GM06990 (cell line): ENCODE results near the gene GLG1.

ENCODE experiments used
- DNase-seq: peaks from one replicate; pipeline ENCODE4 v3.0.0-alpha.2; 2011; ENCODE audit not compliant: insufficient read length; ENCODE audit errors: extremely low read depth
- H3K27me3 ChIP-seq: replicated peaks from 2 replicates; pipeline ENCODE4 v1.6.0; 2011; ENCODE audit warnings: low read length; ENCODE audit not compliant: control insufficient read depth, insufficient read depth
- H3K36me3 ChIP-seq: 2 replicates; pipeline ENCODE4 v1.5.1; 2011; ENCODE audit warnings: low read length; ENCODE audit not compliant: control insufficient read depth, insufficient read depth
- H3K4me3 ChIP-seq: replicated peaks from 2 replicates; pipeline ENCODE4 v1.5.1; 2011; ENCODE audit warnings: low read depth, mild to moderate bottlenecking, control low read depth, low read length
- TF ChIP-seq, protein P1 (sequence below): IDR thresholded peaks from 2 replicates; pipeline ENCODE4 v1.5.1; 2011; ENCODE audit warnings: low read length, control low read depth, mild to moderate bottlenecking, inconsistent platforms; ENCODE audit not compliant: insufficient read depth, poor library complexity, severe bottlenecking

GLG1 gene

DNA sequence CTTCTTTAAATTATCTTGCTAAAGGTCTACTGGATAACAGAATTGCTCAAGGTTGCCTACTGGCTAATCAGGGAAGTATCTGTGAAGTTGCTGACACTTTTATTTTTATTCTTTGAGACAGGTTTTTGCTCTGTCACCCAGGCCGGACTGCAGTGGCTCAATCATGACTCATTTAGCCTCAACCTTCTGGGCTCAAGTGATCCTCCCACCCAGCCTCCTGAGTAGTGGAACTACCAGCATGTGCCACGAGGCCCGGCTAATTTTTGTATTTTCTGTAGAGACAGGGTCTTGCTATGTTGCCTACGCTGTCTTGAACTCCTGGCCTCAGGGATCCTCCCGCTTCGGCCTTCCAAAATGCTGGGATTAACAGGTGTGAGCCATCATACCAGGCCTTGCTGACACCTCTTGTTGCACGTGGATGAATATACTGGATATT lies 43.1 kb downstream of the GLG1 start:
- Histone ChIP-seq H3K27me3 (no peaks in the 10 kb centered on the region), H3K36me3 (no peaks in the 10 kb centered on the region), H3K4me3 (no peak overlapping the region)
- TF ChIP-seq, protein P1, sequence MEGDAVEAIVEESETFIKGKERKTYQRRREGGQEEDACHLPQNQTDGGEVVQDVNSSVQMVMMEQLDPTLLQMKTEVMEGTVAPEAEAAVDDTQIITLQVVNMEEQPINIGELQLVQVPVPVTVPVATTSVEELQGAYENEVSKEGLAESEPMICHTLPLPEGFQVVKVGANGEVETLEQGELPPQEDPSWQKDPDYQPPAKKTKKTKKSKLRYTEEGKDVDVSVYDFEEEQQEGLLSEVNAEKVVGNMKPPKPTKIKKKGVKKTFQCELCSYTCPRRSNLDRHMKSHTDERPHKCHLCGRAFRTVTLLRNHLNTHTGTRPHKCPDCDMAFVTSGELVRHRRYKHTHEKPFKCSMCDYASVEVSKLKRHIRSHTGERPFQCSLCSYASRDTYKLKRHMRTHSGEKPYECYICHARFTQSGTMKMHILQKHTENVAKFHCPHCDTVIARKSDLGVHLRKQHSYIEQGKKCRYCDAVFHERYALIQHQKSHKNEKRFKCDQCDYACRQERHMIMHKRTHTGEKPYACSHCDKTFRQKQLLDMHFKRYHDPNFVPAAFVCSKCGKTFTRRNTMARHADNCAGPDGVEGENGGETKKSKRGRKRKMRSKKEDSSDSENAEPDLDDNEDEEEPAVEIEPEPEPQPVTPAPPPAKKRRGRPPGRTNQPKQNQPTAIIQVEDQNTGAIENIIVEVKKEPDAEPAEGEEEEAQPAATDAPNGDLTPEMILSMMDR, result no peak
- no peak for DNase-seq

DNA sequence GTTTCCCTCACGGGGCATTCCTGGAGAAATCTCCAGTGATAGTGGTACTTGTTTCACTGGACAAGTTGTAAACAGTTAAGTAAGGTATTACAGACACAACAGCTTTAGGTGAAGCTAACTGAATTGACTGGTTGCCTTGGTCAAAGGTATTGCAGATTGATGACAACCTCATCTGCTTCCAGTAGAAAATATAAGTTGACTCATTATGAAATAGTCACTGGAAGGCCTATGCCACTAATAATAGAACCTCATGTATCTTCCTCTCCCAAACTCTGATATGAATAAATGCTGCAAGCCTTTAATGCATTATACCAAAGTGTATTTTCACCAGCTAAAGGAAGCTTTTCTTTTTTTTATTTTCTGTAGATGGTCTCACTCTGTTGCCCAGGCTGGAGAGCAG lies 44.8 kb downstream of the GLG1 start:
- no peaks in the 10 kb centered on the region for H3K36me3 ChIP-seq
- no peaks in the 10 kb centered on the region for H3K27me3 ChIP-seq
- DNase-seq, result no peak
- no peak overlapping the region for H3K4me3 ChIP-seq
- TF ChIP-seq, protein P1, result no peak

GRCh38 chr16:74561626-74562025 lies 45.3 kb downstream of the GLG1 start:
- Histone ChIP-seq H3K4me3 (no peak overlapping the region), H3K27me3 (no peaks in the 10 kb centered on the region), H3K36me3 (no peaks in the 10 kb centered on the region)
- TF ChIP-seq, protein P1, result no peak
- DNase-seq, result no peak

- H3K4me3 ChIP-seq, result no peak overlapping the region
- no peaks in the 10 kb centered on the region for H3K36me3 ChIP-seq
- no peaks in the 10 kb centered on the region for H3K27me3 ChIP-seq
- no peak for DNase-seq
- TF ChIP-seq, protein P1, result no peak
These were observed 46.0 kb downstream of the GLG1 start for GRCh38 chr16:74560912-74561311.

- TF ChIP-seq, protein P1, result no peak
- no peak overlapping the region for H3K4me3 ChIP-seq
- H3K36me3 ChIP-seq, result no peaks in the 10 kb centered on the region
- no peaks in the 10 kb centered on the region for H3K27me3 ChIP-seq
- DNase-seq, result no peak
These were observed 48.0 kb downstream of the GLG1 start for GRCh38 chr16:74558873-74559272.

- H3K36me3 ChIP-seq, result no peaks in the 10 kb centered on the region
- H3K4me3 ChIP-seq, result no peak overlapping the region
- no peaks in the 10 kb centered on the region for H3K27me3 ChIP-seq
- TF ChIP-seq, protein P1, result no peak
- DNase-seq, result no peak
These were observed 49.6 kb downstream of the GLG1 start for GRCh38 chr16:74557275-74557674.
